IMR-90 (cell line): ENCODE data around the gene MTF1. TPM values are rescaled to one million over a fixed set of nuclear protein-coding genes. Genes with fewer than 3 reads are reported as not detected.
A peak's percentile ranks its signal among the peaks of the same experiment; 100 is the strongest.

Experiments used
- ATAC-seq: fragments of 200-7000 bp; cut with Tn5 transposase; 2 replicates; pipeline ENCODE4 v1.9.1; 2020; ENCODE audit warnings: low read depth, mild to moderate bottlenecking, moderate library complexity
- BruUV-seq: library from RNA; stranded (reverse); fragments of 400-500 nt; replicated peaks from 2 replicates; lab custom pipeline; 2021; lab: Mats Ljungman, UMichigan
- CTCF ChIA-PET: fragments of 300-600 bp; formaldehyde crosslinking; extraction: SDS; loops from one replicate; lab custom pipeline; 2021; ENCODE audit warnings: antibody characterized with exemption; lab: Yijun Ruan, JAX
- POLR2A ChIA-PET: fragments of 300-600 bp; sonication (Branson Sonifier 250); formaldehyde crosslinking; loops from one replicate; lab custom pipeline; 2022; ENCODE audit warnings: antibody characterized with exemption; ENCODE audit not compliant: unreplicated experiment; lab: Charles Lee
- DNase-seq: peaks from one replicate; pipeline ENCODE4 v3.0.0; 2013
- H2AFZ ChIP-seq: replicated peaks from 2 replicates; pipeline ENCODE3; 2013; ENCODE audit warnings: low read length, mild to moderate bottlenecking; ENCODE audit not compliant: poor library complexity
- H2AK5ac ChIP-seq: 2 replicates; pipeline ENCODE4 v1.6.1; 2013; ENCODE audit warnings: low read depth, low read length, inconsistent platforms
- H2AK9ac ChIP-seq: replicated peaks from 2 replicates; pipeline ENCODE3; 2013; ENCODE audit warnings: mild to moderate bottlenecking, low read depth, low read length, moderate library complexity; ENCODE audit not compliant: poor library complexity
- H2BK120ac ChIP-seq: 2 replicates; pipeline ENCODE4 v1.6.1; 2013; ENCODE audit warnings: low read depth, low read length, inconsistent platforms
- H2BK15ac ChIP-seq: 3 replicates; pipeline ENCODE4 v1.6.1; 2013; ENCODE audit warnings: low read depth, low read length, inconsistent platforms
- H2BK20ac ChIP-seq: 2 replicates; pipeline ENCODE4 v1.6.1; 2013; ENCODE audit warnings: low read depth, mild to moderate bottlenecking, inconsistent platforms, low read length, moderate library complexity
- H2BK5ac ChIP-seq: 2 replicates; pipeline ENCODE4 v1.6.1; 2013; ENCODE audit warnings: mild to moderate bottlenecking, low read depth, low read length, inconsistent platforms; ENCODE audit not compliant: poor library complexity, severe bottlenecking
- H3K14ac ChIP-seq: replicated peaks from 2 replicates; pipeline ENCODE4 v1.6.1; 2013; ENCODE audit warnings: low read depth, low read length, inconsistent platforms
- H3K18ac ChIP-seq: 2 replicates; pipeline ENCODE4 v1.6.1; 2013; ENCODE audit warnings: low read depth, low read length, control low read depth
- H3K23ac ChIP-seq: 2 replicates; pipeline ENCODE4 v1.6.1; 2013; ENCODE audit warnings: low read depth, low read length, inconsistent platforms
- H3K27ac ChIP-seq: 2 replicates; pipeline ENCODE4 v1.5.1; 2013; ENCODE audit warnings: mild to moderate bottlenecking, control low read depth, low read length; ENCODE audit not compliant: insufficient read depth
- H3K27me3 ChIP-seq: 2 replicates; pipeline ENCODE4 v1.6.1; 2013; ENCODE audit warnings: low read length; ENCODE audit not compliant: control insufficient read depth, insufficient read depth
- H3K36me3 ChIP-seq: 2 replicates; pipeline ENCODE4 v1.6.1; 2013; ENCODE audit warnings: low read length, mixed read lengths; ENCODE audit not compliant: control insufficient read depth, insufficient read depth
- H3K4ac ChIP-seq: 2 replicates; pipeline ENCODE4 v1.6.1; 2013; ENCODE audit warnings: low read depth, low read length, inconsistent platforms
- H3K4me1 ChIP-seq: 2 replicates; pipeline ENCODE4 v1.6.1; 2013; ENCODE audit warnings: low read length, mixed read lengths; ENCODE audit not compliant: control insufficient read depth, insufficient read depth
- H3K4me2 ChIP-seq: 2 replicates; pipeline ENCODE4 v1.6.1; 2013; ENCODE audit warnings: low read depth, mild to moderate bottlenecking, control low read depth, low read length, moderate library complexity
- H3K4me3 ChIP-seq: 2 replicates; pipeline ENCODE4 v1.5.1; 2013; ENCODE audit warnings: low read depth, mild to moderate bottlenecking, control low read depth, low read length, moderate library complexity; ENCODE audit not compliant: insufficient read depth
- H3K56ac ChIP-seq: 2 replicates; pipeline ENCODE4 v1.6.1; 2013; ENCODE audit warnings: low read length, inconsistent platforms; ENCODE audit not compliant: insufficient read depth; ENCODE audit errors: extremely low read depth
- H3K79me1 ChIP-seq, 2 experiments: 2 replicates each; pipeline ENCODE4 v1.6.1; 2013; ENCODE audit warnings: low read length in 2 of 2, inconsistent platforms in 1 of 2, low read depth in 1 of 2
- H3K9ac ChIP-seq: 2 replicates; pipeline ENCODE4 v1.6.1; 2013; ENCODE audit warnings: low read depth, low read length, control low read depth
- H3K9me1 ChIP-seq: 2 replicates; pipeline ENCODE4 v1.6.1; 2013; ENCODE audit warnings: low read length, inconsistent platforms; ENCODE audit not compliant: insufficient read depth
- H3K9me3 ChIP-seq: 2 replicates; pipeline ENCODE4 v1.6.1; 2013; ENCODE audit warnings: low read length; ENCODE audit not compliant: control insufficient read depth, insufficient read depth
- H4K20me1 ChIP-seq: 2 replicates; pipeline ENCODE4 v1.6.1; 2013; ENCODE audit warnings: low read length, inconsistent platforms; ENCODE audit not compliant: insufficient read depth
- H4K5ac ChIP-seq: 2 replicates; pipeline ENCODE4 v1.6.1; 2013; ENCODE audit warnings: mild to moderate bottlenecking, low read depth, low read length, control low read depth
- H4K8ac ChIP-seq, 2 experiments: 2 replicates each; pipeline ENCODE4 v1.6.1; 2013; ENCODE audit warnings: low read depth in 2 of 2, low read length in 2 of 2, control low read depth in 1 of 2, inconsistent platforms in 1 of 2
- H4K91ac ChIP-seq: 2 replicates; pipeline ENCODE4 v1.6.1; 2013; ENCODE audit warnings: low read depth, low read length, inconsistent platforms; ENCODE audit not compliant: insufficient read depth
- BHLHE40 ChIP-seq: fragments of 150-350 bp; IDR thresholded peaks from 2 replicates; pipeline ENCODE4 v1.6.1; 2016; ENCODE audit warnings: mild to moderate bottlenecking, low read depth, low read length
- CEBPB ChIP-seq: IDR thresholded peaks from 2 replicates; pipeline ENCODE4 v1.6.1; 2012; ENCODE audit warnings: low read depth, low read length, improper control_type of control experiment
- CHD1 ChIP-seq: IDR thresholded peaks from 2 replicates; pipeline ENCODE4 v1.6.1; 2012; ENCODE audit warnings: low read depth, low read length, improper control_type of control experiment
- MAFK ChIP-seq: IDR thresholded peaks from 2 replicates; pipeline ENCODE4 v1.6.1; 2012; ENCODE audit warnings: low read depth, low read length, improper control_type of control experiment
- MAZ ChIP-seq: IDR thresholded peaks from 2 replicates; pipeline ENCODE4 v1.6.1; 2012; ENCODE audit warnings: low read depth, mild to moderate bottlenecking, low read length, improper control_type of control experiment, moderate library complexity, borderline replicate concordance
- MXI1 ChIP-seq: IDR thresholded peaks from 2 replicates; pipeline ENCODE4 v1.6.1; 2012; ENCODE audit warnings: low read depth, mild to moderate bottlenecking, low read length, moderate library complexity, borderline replicate concordance
- NFE2L2 ChIP-seq: fragments of 150-350 bp; IDR thresholded peaks from 2 replicates; pipeline ENCODE4 v1.6.1; 2016; ENCODE audit warnings: low read depth, mild to moderate bottlenecking, low read length
- RAD21 ChIP-seq: IDR thresholded peaks from 2 replicates; pipeline ENCODE4 v1.6.1; 2012; ENCODE audit warnings: low read length, improper control_type of control experiment
- RCOR1 ChIP-seq: IDR thresholded peaks from 2 replicates; pipeline ENCODE4 v1.6.1; 2012; ENCODE audit warnings: mild to moderate bottlenecking, low read length, improper control_type of control experiment; ENCODE audit not compliant: insufficient replicate concordance
- RFX5 ChIP-seq: IDR thresholded peaks from 2 replicates; pipeline ENCODE4 v1.8.0; 2012; ENCODE audit warnings: low read depth, mild to moderate bottlenecking, low read length, moderate library complexity
- SMC3 ChIP-seq: fragments of 150-350 bp; IDR thresholded peaks from 2 replicates; pipeline ENCODE4 v1.6.1; 2016; ENCODE audit warnings: low read depth, mild to moderate bottlenecking, antibody characterized with exemption, low read length, moderate library complexity
- WGBS, 2 experiments: methylation state at CpG; one replicate each; pipeline versions ENCODE4 v1.1.5 to v1.1.7; 2013; ENCODE audit warnings: missing lambda C conversion rate in 2 of 2; ENCODE audit not compliant: insufficient read length in 1 of 2; ENCODE audit errors: extremely low coverage in 2 of 2; 5-methylcytosine and 5-hydroxymethylcytosine counted together
- dilution Hi-C: fragments of 300-500 bp; cut with HindIII; formaldehyde crosslinking; loops from one replicate; pipeline ENCODE4 v1.14.3; 2018; ENCODE audit warnings: low sequenced_read_pairs; ENCODE audit not compliant: unreplicated experiment
- in situ Hi-C: fragments of 300-500 bp; cut with MboI; formaldehyde crosslinking; loops from 3 replicates; pipeline ENCODE4 v1.14.3; 2019; ENCODE audit warnings: low sequenced_read_pairs, inconsistent platforms, mixed read lengths
- intact Hi-C: fragments of 100-400 bp; cut with micrococcal nuclease; formaldehyde crosslinking; loops from 2 replicates; pipeline ENCODE4 v1.10.0; 2022
- polyA plus RNA-seq, 3 experiments: library from polyadenylated mRNA; depleted of rRNA; stranded (reverse); fragments of >200 nt; gene quantifications; 2 replicates each; pipeline ENCODE4 v1.2.3, GENCODE V29; 2012; ENCODE audit warnings: low replicate concordance in 1 of 3
- total RNA-seq: library from RNA; depleted of rRNA; stranded (reverse); fragments of >200 nt; gene quantifications from 2 replicates; pipeline ENCODE4 v1.2.3, GENCODE V29; 2012
- TF ChIP-seq, protein P1 (sequence below): conservative IDR thresholded peaks from 2 replicates; pipeline ENCODE4 v1.5.1; 2012; ENCODE audit warnings: mild to moderate bottlenecking, low read depth, low read length, improper control_type of control experiment

The MTF1 gene
- total and polyA plus RNA-seq, 2 of the 4 experiments (the other 2 are of a cell fraction): 2.3 to 4.7 TPM

DNA sequence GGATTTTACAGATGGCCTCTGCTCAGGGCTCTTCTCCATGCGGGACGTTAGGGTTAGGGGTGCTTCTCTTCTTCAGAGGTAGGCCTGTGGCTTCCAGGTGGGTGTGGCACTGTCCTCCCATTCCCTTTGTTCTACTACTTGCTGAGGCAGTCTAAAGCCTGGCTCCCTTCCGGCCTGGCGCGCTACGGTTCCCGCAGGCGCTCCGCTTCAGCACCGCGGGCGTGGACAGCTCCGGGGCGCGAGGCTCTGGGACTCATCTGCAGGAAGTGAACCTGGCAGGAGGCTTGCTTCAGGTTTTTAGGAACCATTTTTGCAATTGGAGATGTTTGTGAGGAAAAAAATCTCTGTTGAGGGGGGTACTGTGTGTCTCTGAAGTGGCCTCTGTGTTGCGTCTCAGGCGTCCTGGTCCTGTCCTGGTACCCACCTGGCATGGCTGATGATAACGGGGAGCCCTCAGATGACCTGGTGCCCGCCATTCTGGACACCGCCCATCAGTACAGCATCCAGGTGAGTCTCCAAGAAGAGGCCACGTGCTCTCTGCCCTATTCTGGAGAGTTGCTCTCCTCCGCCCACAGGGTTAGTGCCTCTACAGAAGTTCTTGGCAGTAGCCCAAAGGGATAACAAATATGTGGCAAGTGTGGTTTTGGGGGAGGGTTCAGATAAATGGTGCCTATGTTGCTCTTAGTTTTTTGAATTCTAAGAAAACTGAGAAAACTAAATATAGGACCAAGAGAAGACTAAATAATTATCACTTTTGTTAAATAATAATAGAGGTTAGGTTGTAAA is 63.9 kb downstream of the MTF1 start:
- no peak overlapping the region for H3K56ac ChIP-seq
- H3K23ac ChIP-seq: no peak overlapping the region
- in situ Hi-C loops: no loop called here
- no peak overlapping the region for H3K18ac ChIP-seq
- H4K8ac ChIP-seq: no peak overlapping the region
- H3K79me1 ChIP-seq: no peaks in the 10 kb centered on the region
- H3K9me1 ChIP-seq: no peaks in the 10 kb centered on the region; the same call in 1 of the 2 replicates
- no peak overlapping the region for H3K4me3 ChIP-seq
- no peak overlapping the region for H2BK120ac ChIP-seq
- peak; percentile 27 for TF ChIP-seq RCOR1
- no peak for TF ChIP-seq CEBPB
- TF ChIP-seq MAZ: peak; percentile 16; the same call in 1 of the 2 replicates
- TF ChIP-seq BHLHE40: no peak
- no peak for TF ChIP-seq CHD1
- no peak for TF ChIP-seq MAFK
- TF ChIP-seq RAD21: no peak
- no peak for TF ChIP-seq NFE2L2
- TF ChIP-seq, protein P1, sequence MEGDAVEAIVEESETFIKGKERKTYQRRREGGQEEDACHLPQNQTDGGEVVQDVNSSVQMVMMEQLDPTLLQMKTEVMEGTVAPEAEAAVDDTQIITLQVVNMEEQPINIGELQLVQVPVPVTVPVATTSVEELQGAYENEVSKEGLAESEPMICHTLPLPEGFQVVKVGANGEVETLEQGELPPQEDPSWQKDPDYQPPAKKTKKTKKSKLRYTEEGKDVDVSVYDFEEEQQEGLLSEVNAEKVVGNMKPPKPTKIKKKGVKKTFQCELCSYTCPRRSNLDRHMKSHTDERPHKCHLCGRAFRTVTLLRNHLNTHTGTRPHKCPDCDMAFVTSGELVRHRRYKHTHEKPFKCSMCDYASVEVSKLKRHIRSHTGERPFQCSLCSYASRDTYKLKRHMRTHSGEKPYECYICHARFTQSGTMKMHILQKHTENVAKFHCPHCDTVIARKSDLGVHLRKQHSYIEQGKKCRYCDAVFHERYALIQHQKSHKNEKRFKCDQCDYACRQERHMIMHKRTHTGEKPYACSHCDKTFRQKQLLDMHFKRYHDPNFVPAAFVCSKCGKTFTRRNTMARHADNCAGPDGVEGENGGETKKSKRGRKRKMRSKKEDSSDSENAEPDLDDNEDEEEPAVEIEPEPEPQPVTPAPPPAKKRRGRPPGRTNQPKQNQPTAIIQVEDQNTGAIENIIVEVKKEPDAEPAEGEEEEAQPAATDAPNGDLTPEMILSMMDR: no peak
- no peak for TF ChIP-seq SMC3
- 0 out of 2 replicates have a peak, but pooled peaks have one; percentile 61 for TF ChIP-seq MXI1
- no peak for TF ChIP-seq RFX5
- no peak overlapping the region for H3K14ac ChIP-seq
- WGBS, 2 experiments: 45% methylated on average over 14 of the region's 22 CpGs; no CpG with 5 or more reads in 1 of the 2 experiments
- BruUV-seq: no TSS peak
- H2BK5ac ChIP-seq: no peak overlapping the region
- POLR2A ChIA-PET: no interaction called here
- H4K91ac ChIP-seq: no peak overlapping the region
- H3K36me3 ChIP-seq: peaks cover 4% of the 10 kb centered on the region; the same call in 1 of the 2 replicates
- no peak overlapping the region for H3K9ac ChIP-seq
- no peak overlapping the region for H3K27ac ChIP-seq
- H2BK20ac ChIP-seq: no peak overlapping the region
- no peak overlapping the region for H2BK15ac ChIP-seq
- DNase-seq (peak; percentile 32), ATAC-seq (peak; percentile 33; the same call in 1 of the 2 replicates)
- H3K27me3 ChIP-seq: peaks cover 19% of the 10 kb centered on the region
- H2AFZ ChIP-seq: peak overlapping the region; percentile 56
- H3K4me2 ChIP-seq: no peak overlapping the region
- H2AK5ac ChIP-seq: no peak overlapping the region
- intact Hi-C loops: no loop called here
- no peak overlapping the region for H3K4ac ChIP-seq
- H3K4me1 ChIP-seq: peaks cover 2% of the 10 kb centered on the region
- CTCF ChIA-PET: no interaction called here
- H3K9me3 ChIP-seq: no peaks in the 10 kb centered on the region
- peak overlapping the region; percentile 42 for H2AK9ac ChIP-seq
- H4K20me1 ChIP-seq: peaks cover 3% of the 10 kb centered on the region; the same call in 1 of the 2 replicates
- dilution Hi-C loops: no loop called here
- no peak overlapping the region for H4K5ac ChIP-seq
